IPS-15b (cell line): ENCODE data around the gene SLC6A1.
A peak's percentile ranks its signal among the peaks of the same experiment; 100 is the strongest.

Experiments used
- H3K27me3 ChIP-seq: one replicate; pipeline ENCODE4 v1.6.1; 2013; ENCODE audit warnings: low read length; ENCODE audit not compliant: control insufficient read depth, insufficient read depth
- H3K36me3 ChIP-seq: one replicate; pipeline ENCODE4 v1.6.1; 2013; ENCODE audit warnings: low read length; ENCODE audit not compliant: control insufficient read depth, insufficient read depth
- H3K4me1 ChIP-seq: one replicate; pipeline ENCODE4 v1.6.1; 2013; ENCODE audit warnings: mild to moderate bottlenecking, low read length; ENCODE audit not compliant: control insufficient read depth, insufficient read depth
- H3K4me3 ChIP-seq: one replicate; pipeline ENCODE4 v1.5.1; 2013; ENCODE audit warnings: low read depth, low read length
- H3K9ac ChIP-seq: one replicate; pipeline ENCODE4 v1.6.1; 2013; ENCODE audit warnings: low read depth, mild to moderate bottlenecking, low read length
- H3K9me3 ChIP-seq: one replicate; pipeline ENCODE4 v1.6.1; 2013; ENCODE audit warnings: mild to moderate bottlenecking, low read length; ENCODE audit not compliant: control insufficient read depth, insufficient read depth

Gene SLC6A1

DNA sequence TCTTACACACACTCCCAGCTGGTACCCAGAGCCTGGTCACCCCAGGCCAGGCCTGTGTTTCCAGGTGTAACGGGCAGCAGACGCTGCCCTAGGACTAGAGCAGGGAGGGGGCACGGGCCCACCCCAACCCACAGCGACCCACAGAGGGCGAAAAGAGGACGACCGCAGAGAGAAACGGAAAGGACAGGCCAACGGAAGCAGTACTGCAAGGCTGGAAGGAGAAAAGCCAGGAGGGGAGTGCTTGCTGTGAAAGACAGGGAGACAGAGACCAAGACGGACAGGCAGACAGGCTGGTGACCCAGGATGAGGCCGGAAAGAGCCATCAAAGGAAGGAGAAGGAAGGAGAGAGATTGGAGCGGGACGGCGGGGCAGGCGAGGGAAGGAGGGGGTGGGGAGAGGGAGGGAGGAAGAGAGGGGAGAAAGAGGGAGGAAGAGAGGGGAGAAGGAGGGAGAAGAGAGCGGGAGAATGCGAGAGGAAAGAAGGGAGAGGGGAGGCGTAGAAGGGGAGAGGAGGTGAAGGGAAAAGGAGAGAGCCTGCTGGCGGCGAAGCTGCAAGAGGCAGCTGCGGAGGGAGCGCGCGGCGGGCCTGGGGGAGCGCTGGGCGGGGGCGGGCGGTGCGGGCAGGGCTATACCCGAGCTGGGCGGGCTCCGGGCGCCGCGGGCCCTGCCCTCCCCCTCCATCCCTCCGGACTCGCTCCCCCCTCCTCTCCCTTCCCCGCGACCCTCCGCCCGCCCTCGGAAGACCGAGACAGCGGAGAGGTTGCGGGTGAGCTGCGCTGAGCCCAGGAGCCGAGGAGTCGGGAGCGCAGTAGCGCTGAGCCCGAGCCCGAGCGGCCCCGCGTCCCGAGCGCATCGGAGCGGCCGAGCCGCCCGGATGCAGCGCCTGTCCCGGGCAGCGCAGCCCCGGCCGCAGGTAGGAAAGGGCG is at the start of gene SLC6A1:
Gene SLC6A1, plus strand, starts transcription at position 732 of the 926 bp plus-strand sequence. CDS start 24,464 bp downstream, outside the sequence.
- peak within 1 kb of the TSS; percentile 55 for H3K4me3 ChIP-seq

DNA sequence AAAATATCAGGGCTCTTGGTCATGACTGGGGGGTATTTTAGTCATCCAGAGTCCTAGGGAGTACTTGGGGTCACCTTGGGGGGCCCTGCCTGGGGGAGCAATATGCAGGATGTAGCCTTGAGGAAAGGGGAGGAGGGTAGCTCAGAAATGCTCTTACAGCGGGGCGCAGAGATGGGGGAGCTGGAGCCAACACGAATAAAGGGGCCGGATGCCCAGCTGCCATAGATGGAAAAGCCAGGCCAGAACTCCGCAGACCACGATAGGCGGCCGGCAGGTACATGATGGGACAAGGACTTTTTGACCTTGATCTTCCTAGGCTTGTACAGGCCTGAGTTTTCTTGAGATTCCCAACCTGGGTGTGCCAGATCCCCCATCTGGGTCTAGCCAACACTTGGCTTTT is 47.7 kb upstream of the SLC6A1 start:
- H3K9me3 ChIP-seq = peaks cover 4% of the 10 kb centered on the region
- H3K9ac ChIP-seq = no peak overlapping the region
- no peak overlapping the region for H3K4me3 ChIP-seq
- H3K4me1 ChIP-seq = no peaks in the 10 kb centered on the region
- no peaks in the 10 kb centered on the region for H3K27me3 ChIP-seq
- no peaks in the 10 kb centered on the region for H3K36me3 ChIP-seq

More for the DNA sequence above, at the start of gene SLC6A1:
- Histone ChIP-seq H3K4me1 (no peaks in the 10 kb centered on the region), H3K9me3 (no peaks in the 10 kb centered on the region), H3K9ac (no peak within 1 kb of the TSS), H3K36me3 (no peaks in the 10 kb centered on the region), H3K27me3 (peaks cover 54% of the 10 kb centered on the region)

DNA sequence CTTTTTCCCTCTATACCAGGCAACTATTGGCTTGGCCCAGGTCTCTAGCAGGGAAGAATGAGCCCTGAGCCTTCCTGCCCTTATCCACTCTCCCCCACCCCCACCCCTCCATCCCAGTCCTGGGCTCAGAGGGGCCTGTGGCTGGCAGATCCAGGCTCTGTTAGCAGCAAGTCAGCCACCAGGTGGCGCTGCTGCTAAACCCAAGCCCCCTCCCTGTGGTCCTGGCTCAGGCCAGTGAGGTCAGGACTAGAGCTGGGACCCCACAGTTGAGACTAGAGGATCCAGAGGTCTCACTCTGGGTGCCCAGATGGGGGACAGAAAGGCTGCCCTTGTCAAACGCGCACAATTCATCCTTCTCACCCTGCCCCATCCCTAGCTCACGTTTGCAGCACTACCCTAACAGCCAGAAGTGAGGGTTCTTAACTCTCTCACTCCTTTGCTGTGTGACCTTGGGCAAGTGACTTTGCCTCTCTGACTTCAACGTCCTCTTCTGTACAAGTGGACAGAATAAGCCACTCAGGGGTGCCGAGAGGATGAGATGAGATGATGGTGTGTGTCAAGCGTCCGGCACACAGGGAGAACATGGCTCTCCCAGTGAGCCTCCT is 46.8 kb upstream of the SLC6A1 start:
- Histone ChIP-seq H3K36me3 (no peaks in the 10 kb centered on the region), H3K9ac (no peak overlapping the region), H3K27me3 (no peaks in the 10 kb centered on the region), H3K4me1 (no peaks in the 10 kb centered on the region), H3K4me3 (no peak overlapping the region), H3K9me3 (peaks cover 4% of the 10 kb centered on the region)

DNA sequence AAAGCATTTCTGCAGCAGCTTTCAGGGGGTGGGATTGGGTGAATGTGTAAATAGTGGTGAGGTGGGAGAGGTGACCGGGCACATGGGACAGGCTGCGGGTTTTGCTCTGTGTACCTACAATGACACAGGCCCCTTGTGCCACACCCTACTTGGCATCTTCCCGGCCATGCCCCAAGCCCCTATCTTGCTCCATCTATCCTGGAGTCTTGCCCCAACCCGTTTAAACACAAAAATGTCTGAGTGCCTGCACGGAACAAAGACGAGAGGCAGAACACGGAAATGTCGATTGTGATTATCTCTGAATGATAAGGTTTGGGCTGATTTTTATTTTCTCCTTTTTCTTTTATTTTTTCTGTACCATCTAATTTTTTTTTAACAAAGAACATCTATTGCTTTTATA is 46.0 kb upstream of the SLC6A1 start:
- no peaks in the 10 kb centered on the region for H3K4me1 ChIP-seq
- no peak overlapping the region for H3K9ac ChIP-seq
- no peak overlapping the region for H3K4me3 ChIP-seq
- H3K27me3 ChIP-seq = no peaks in the 10 kb centered on the region
- peaks cover 4% of the 10 kb centered on the region for H3K9me3 ChIP-seq
- no peaks in the 10 kb centered on the region for H3K36me3 ChIP-seq

GRCh38 chr3:10948326-10948725 is 44.2 kb upstream of the SLC6A1 start:
- no peaks in the 10 kb centered on the region for H3K9me3 ChIP-seq
- no peaks in the 10 kb centered on the region for H3K27me3 ChIP-seq
- no peak overlapping the region for H3K9ac ChIP-seq
- H3K4me1 ChIP-seq = no peaks in the 10 kb centered on the region
- H3K36me3 ChIP-seq = no peaks in the 10 kb centered on the region
- H3K4me3 ChIP-seq = no peak overlapping the region

- Histone ChIP-seq H3K36me3 (no peaks in the 10 kb centered on the region), H3K4me1 (no peaks in the 10 kb centered on the region), H3K27me3 (no peaks in the 10 kb centered on the region), H3K9ac (no peak overlapping the region), H3K9me3 (no peaks in the 10 kb centered on the region), H3K4me3 (no peak overlapping the region)
Observed at GRCh38 chr3:10949197-10949596, 43.4 kb upstream of the SLC6A1 start.

DNA sequence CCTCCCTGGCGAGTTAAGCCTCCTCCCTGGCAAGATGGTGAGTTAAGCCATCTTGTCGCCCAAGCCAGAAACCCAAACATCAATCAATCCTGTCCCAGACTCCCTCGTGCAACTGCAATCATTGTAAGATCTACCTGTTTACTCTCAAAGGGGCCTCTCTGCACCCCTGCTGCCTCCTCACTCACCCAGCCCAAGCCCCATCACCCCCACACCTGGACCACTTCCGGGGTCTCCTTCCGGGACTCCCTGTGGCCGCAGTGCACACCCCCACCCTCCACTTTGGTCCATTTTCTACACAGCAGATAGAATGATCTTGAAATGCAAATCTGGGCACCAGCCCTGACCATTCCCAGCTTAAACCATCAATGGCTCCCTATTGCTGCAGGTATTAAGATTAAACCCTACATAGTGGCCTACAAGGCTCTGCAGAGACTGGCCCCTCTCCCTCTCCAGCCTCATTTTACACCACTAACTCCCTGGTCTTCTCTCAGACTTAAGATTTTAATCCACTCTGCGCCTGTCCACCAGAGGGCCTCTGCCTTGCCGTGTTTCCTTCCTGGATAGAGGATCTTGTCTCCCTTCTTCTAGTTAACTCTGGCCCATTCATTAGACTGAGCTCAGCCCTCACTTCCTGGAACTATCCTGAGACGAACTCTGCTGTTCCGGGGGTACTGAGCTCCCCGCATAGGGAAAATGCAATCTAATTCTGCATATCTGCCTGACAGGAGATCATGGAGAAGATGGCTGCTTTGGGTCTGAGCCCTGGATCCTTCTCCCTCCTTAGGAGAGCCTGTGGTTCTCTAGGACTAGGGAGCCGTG is 41.9 kb upstream of the SLC6A1 start:
- Histone ChIP-seq H3K27me3 (no peaks in the 10 kb centered on the region), H3K9me3 (no peaks in the 10 kb centered on the region), H3K4me1 (no peaks in the 10 kb centered on the region), H3K9ac (no peak overlapping the region), H3K4me3 (no peak overlapping the region), H3K36me3 (no peaks in the 10 kb centered on the region)

- H3K36me3 ChIP-seq = no peaks in the 10 kb centered on the region
- H3K4me1 ChIP-seq = no peaks in the 10 kb centered on the region
- H3K9me3 ChIP-seq = no peaks in the 10 kb centered on the region
- H3K27me3 ChIP-seq = no peaks in the 10 kb centered on the region
- no peak overlapping the region for H3K9ac ChIP-seq
- H3K4me3 ChIP-seq = no peak overlapping the region
Observed at GRCh38 chr3:10951295-10951926, 41.1 kb upstream of the SLC6A1 start.

- Histone ChIP-seq H3K4me1 (no peaks in the 10 kb centered on the region), H3K4me3 (no peak overlapping the region), H3K9me3 (no peaks in the 10 kb centered on the region), H3K27me3 (no peaks in the 10 kb centered on the region), H3K36me3 (no peaks in the 10 kb centered on the region), H3K9ac (no peak overlapping the region)
Observed at GRCh38 chr3:10952525-10952924, 40.0 kb upstream of the SLC6A1 start.

GRCh38 chr3:10954740-10955139 is 37.8 kb upstream of the SLC6A1 start:
- no peaks in the 10 kb centered on the region for H3K4me1 ChIP-seq
- no peak overlapping the region for H3K9ac ChIP-seq
- no peaks in the 10 kb centered on the region for H3K9me3 ChIP-seq
- no peaks in the 10 kb centered on the region for H3K36me3 ChIP-seq
- no peak overlapping the region for H3K4me3 ChIP-seq
- H3K27me3 ChIP-seq = no peaks in the 10 kb centered on the region

GRCh38 chr3:10955711-10956453 is 36.7 kb upstream of the SLC6A1 start:
- no peak overlapping the region for H3K9ac ChIP-seq
- no peak overlapping the region for H3K4me3 ChIP-seq
- no peaks in the 10 kb centered on the region for H3K27me3 ChIP-seq
- H3K36me3 ChIP-seq = no peaks in the 10 kb centered on the region
- no peaks in the 10 kb centered on the region for H3K9me3 ChIP-seq
- H3K4me1 ChIP-seq = no peaks in the 10 kb centered on the region
